K562 (cell line): Measurements from ENCODE around the gene CCDC85C. TPM values are rescaled to one million over a fixed set of nuclear protein-coding genes. Genes with fewer than 3 reads are reported as not detected.
A peak's percentile ranks its signal among the peaks of the same experiment; 100 is the strongest.

Experiments used
- AFF1 ChIP-seq, 2 experiments: fragments of 450-650 bp; IDR thresholded peaks; 2 replicates each; pipeline ENCODE4 v1.6.1; 2018; ENCODE audit warnings: mild to moderate bottlenecking in 2 of 2, low read depth in 1 of 2; ENCODE audit not compliant: partially characterized antibody in 2 of 2
- ELF2 ChIP-seq: fragments of 250-450 bp; sonication (Bioruptor Pico); IDR thresholded peaks from 2 replicates; pipeline ENCODE4 v1.5.0; 2021; ENCODE audit warnings: mild to moderate bottlenecking
- ETV1 ChIP-seq: fragments of 450-650 bp; conservative IDR thresholded peaks from 2 replicates; pipeline ENCODE4 v1.6.1; 2016; ENCODE audit warnings: missing genetic modification characterization, control low read depth, low read depth, missing compliant biosample characterization
- IRF9 ChIP-seq: fragments of 450-650 bp; IDR thresholded peaks from 2 replicates; pipeline ENCODE4 v1.6.1; 2016; ENCODE audit warnings: missing biosample characterization, missing genetic modification characterization
- POLR2AphosphoS2 ChIP-seq: IDR thresholded peaks from 2 replicates; pipeline ENCODE4 v1.6.1; 2012; ENCODE audit warnings: low read length, improper control_type of control experiment
- RREB1 ChIP-seq: fragments of 250-450 bp; sonication (Bioruptor Pico); IDR thresholded peaks from 2 replicates; pipeline ENCODE4 v1.4.0; 2020
- SOX6 ChIP-seq: fragments of 450-650 bp; IDR thresholded peaks from 2 replicates; pipeline ENCODE4 v1.6.1; 2014; ENCODE audit warnings: mild to moderate bottlenecking
- SREBF2 ChIP-seq: sonication (generic); formaldehyde crosslinking; IDR thresholded peaks from 2 replicates; pipeline ENCODE4 v1.4.0; 2020; ENCODE audit warnings: mild to moderate bottlenecking, missing genetic modification reagents
- ZKSCAN1 ChIP-seq: fragments of 150-350 bp; IDR thresholded peaks from 2 replicates; pipeline ENCODE4 v1.6.1; 2016; ENCODE audit warnings: low read depth, low read length
- ZNF12 ChIP-seq: sonication (generic); formaldehyde crosslinking; IDR thresholded peaks from 2 replicates; pipeline ENCODE4 v1.4.0; 2020; ENCODE audit warnings: mild to moderate bottlenecking, missing genetic modification reagents
- ZNF274 ChIP-seq: IDR thresholded peaks from 2 replicates; pipeline ENCODE4 v1.6.1; 2011; ENCODE audit warnings: low read depth, mild to moderate bottlenecking, low read length, moderate library complexity, borderline replicate concordance
- ZNF583 ChIP-seq: fragments of 250-450 bp; sonication (Bioruptor Pico); IDR thresholded peaks from 2 replicates; pipeline ENCODE4 v1.4.0; 2020
- polyA plus RNA-seq, 8 experiments: library from polyadenylated mRNA; depleted of rRNA in 4 of 8; stranded (reverse) in 5 of 8; unstranded in 3 of 8; fragments of >200 nt; fragmentation: Nextera tagmentation in 2 of 8; fragmentation: Illumina TruSeq in 1 of 8; extraction: Ambion mirVana in 2 of 8; extraction: Trizol in 1 of 8; gene quantifications; 2 replicates each; pipeline versions ENCODE4 v1.2.1 to v1.2.3, GENCODE V29; 2011 to 2014; ENCODE audit warnings: inconsistent platforms in 1 of 8, missing spikeins in 1 of 8
- total RNA-seq, 7 experiments: library from RNA; depleted of rRNA in 6 of 7; stranded (reverse); fragments of >200 nt in 6 of 7; fragmentation: Illumina TruSeq in 2 of 7; extraction: Trizol in 2 of 7; gene quantifications; 2 replicates each; pipeline versions ENCODE4 v1.2.1 to v1.2.3, GENCODE V29; 2011 to 2021; ENCODE audit warnings: low replicate concordance in 1 of 7
- TF ChIP-seq, protein P1 (sequence below): fragments of 250-450 bp; sonication (Bioruptor Pico); IDR thresholded peaks from 2 replicates; pipeline ENCODE4 v1.8.0; 2022; ENCODE audit warnings: moderate library complexity, mild to moderate bottlenecking, inconsistent platforms
- TF ChIP-seq, protein P2 (sequence below): fragments of 250-450 bp; sonication (Bioruptor Pico); IDR thresholded peaks from 2 replicates; pipeline ENCODE4 v1.5.0; 2021

The CCDC85C gene
- total and polyA plus RNA-seq, 9 of the 15 experiments (the other 6 are each of a cell fraction or from before 2014, with no cell fraction given): 0.18 to 22.0 (median 6.3) TPM

DNA sequence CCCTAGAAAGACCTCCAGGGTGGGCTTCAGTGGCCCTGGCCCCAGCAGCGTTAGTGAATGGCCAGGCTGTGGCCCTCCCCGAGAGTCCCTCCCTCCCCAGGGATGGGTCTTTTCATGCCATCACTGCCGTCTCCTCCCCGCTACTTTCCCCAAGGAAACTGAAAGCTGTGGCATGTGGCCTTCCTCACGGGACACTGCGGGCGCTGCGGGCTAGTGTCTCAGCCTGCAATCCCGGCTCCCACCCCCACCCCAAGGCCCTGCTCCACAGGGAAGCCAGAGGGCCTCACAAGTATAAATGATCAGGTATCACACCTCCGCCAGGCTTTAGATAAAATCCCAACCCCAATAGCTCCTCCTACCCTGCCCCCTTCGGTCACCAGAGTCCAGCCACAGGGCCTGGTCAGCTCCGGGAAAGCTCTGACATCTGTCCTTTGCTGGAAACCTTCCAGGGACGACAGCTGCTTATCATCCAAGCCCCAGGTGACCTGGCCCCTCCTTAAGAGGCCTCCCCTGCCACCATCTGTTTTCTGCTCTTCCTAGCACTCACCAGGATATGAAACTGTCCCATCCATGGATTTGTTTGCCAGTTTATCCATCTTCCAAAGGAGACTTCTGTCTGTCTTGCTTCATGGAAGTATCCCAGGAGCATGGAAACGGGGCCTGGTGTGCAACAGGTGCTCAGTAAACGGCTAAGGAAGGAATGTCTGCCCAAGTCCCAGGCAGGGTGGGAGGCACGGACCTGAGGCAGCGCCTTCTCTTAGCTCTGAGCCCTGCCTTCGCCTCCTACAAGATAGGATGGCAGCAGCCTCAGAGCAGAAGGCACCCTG lies 31.6 kb downstream of the CCDC85C start (continued):
- no peak for TF ChIP-seq RREB1
- TF ChIP-seq ZNF583 (CRISPR knock-in tag): no peak
- peak; percentile 83 for TF ChIP-seq SOX6
- no peak for TF ChIP-seq IRF9 (tag)
- TF ChIP-seq SREBF2 (CRISPR knock-in tag): no peak
- TF ChIP-seq, protein P1, sequence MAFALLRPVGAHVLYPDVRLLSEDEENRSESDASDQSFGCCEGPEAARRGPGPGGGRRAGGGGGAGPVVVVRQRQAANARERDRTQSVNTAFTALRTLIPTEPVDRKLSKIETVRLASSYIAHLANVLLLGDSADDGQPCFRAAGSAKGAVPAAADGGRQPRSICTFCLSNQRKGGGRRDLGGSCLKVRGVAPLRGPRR (CRISPR knock-in tag): no peak
- TF ChIP-seq, protein P2, sequence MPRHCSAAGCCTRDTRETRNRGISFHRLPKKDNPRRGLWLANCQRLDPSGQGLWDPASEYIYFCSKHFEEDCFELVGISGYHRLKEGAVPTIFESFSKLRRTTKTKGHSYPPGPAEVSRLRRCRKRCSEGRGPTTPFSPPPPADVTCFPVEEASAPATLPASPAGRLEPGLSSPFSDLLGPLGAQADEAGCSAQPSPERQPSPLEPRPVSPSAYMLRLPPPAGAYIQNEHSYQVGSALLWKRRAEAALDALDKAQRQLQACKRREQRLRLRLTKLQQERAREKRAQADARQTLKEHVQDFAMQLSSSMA (CRISPR knock-in tag): no peak
- no peak for TF ChIP-seq ZNF274
- TF ChIP-seq ZKSCAN1: no peak
- TF ChIP-seq AFF1 (IDR thresholded peaks at IDR 0.05; ENCODE audit: low read depth in 1 of 2, partially characterized antibody in 2 of 2): peak in 1 of 2 experiments; percentile 74
- TF ChIP-seq ETV1 (tag): no peak
- TF ChIP-seq POLR2AphosphoS2: no peak
- no peak for TF ChIP-seq ZNF12 (CRISPR knock-in tag)
- TF ChIP-seq ELF2: no peak
